ENCODE results near the gene PTPRN2.

Gene PTPRN2

GRCh38 chr7:158020706-158021095 lies 566.9 kb downstream of the PTPRN2 start:
- H3K79me2 ChIP-seq: no peaks in the 10 kb centered on the region
- no peaks in the 10 kb centered on the region for H3K9me3 ChIP-seq (ENCODE audit: control insufficient read depth, low read length)
- H3K27ac ChIP-seq: no peak overlapping the region
- H3K9ac ChIP-seq: no peak overlapping the region
- H3K36me3 ChIP-seq (ENCODE audit: control insufficient read depth, insufficient read depth, low read length): no peaks in the 10 kb centered on the region
- no peak overlapping the region for H2AFZ ChIP-seq
- no peak overlapping the region for H3K4me2 ChIP-seq (ENCODE audit: low read length)
- no peak overlapping the region for H3K4me3 ChIP-seq (ENCODE audit: low read depth, low read length)
- H3K4me1 ChIP-seq: no peaks in the 10 kb centered on the region
- no peak for TF ChIP-seq CTCF (IDR thresholded peaks at IDR 0.05)
- H3K27me3 ChIP-seq (ENCODE audit: control insufficient read depth, insufficient read depth, low read length): no peaks in the 10 kb centered on the region

GRCh38 chr7:158019726-158020705 lies 567.6 kb downstream of the PTPRN2 start:
- Histone ChIP-seq H3K9ac (no peak overlapping the region), H3K4me1 (no peaks in the 10 kb centered on the region), H3K27ac (no peak overlapping the region), H3K79me2 (no peaks in the 10 kb centered on the region), H3K36me3 (ENCODE audit: control insufficient read depth, insufficient read depth, low read length) (no peaks in the 10 kb centered on the region), H3K9me3 (ENCODE audit: control insufficient read depth, low read length) (no peaks in the 10 kb centered on the region), H3K4me2 (ENCODE audit: low read length) (no peak overlapping the region), H3K4me3 (ENCODE audit: low read depth, low read length) (no peak overlapping the region), H3K27me3 (ENCODE audit: control insufficient read depth, insufficient read depth, low read length) (no peaks in the 10 kb centered on the region), H2AFZ (no peak overlapping the region)
- TF ChIP-seq CTCF (IDR thresholded peaks at IDR 0.05): no peak

- no peak overlapping the region for H3K9ac ChIP-seq
- no peak overlapping the region for H3K4me2 ChIP-seq (ENCODE audit: low read length)
- TF ChIP-seq CTCF (IDR thresholded peaks at IDR 0.05): no peak
Measured at GRCh38 chr7:158018971-158019645, 568.5 kb downstream of the PTPRN2 start.

GRCh38 chr7:158018098-158018762 lies 569.4 kb downstream of the PTPRN2 start:
- H2AFZ ChIP-seq: no peak overlapping the region
- H3K9ac ChIP-seq: no peak overlapping the region
- H3K9me3 ChIP-seq (ENCODE audit: control insufficient read depth, low read length): no peaks in the 10 kb centered on the region
- H3K4me3 ChIP-seq (ENCODE audit: low read depth, low read length): no peak overlapping the region
- no peaks in the 10 kb centered on the region for H3K4me1 ChIP-seq
- no peaks in the 10 kb centered on the region for H3K36me3 ChIP-seq (ENCODE audit: control insufficient read depth, insufficient read depth, low read length)
- no peak overlapping the region for H3K27ac ChIP-seq
- no peaks in the 10 kb centered on the region for H3K79me2 ChIP-seq
- TF ChIP-seq CTCF (IDR thresholded peaks at IDR 0.05): no peak
- no peak overlapping the region for H3K4me2 ChIP-seq (ENCODE audit: low read length)
- H3K27me3 ChIP-seq (ENCODE audit: control insufficient read depth, insufficient read depth, low read length): no peaks in the 10 kb centered on the region

More at GRCh38 chr7:158018971-158019645, 568.5 kb downstream of the PTPRN2 start:
- Histone ChIP-seq H3K27ac (no peak overlapping the region), H3K79me2 (no peaks in the 10 kb centered on the region), H3K9me3 (ENCODE audit: control insufficient read depth, low read length) (no peaks in the 10 kb centered on the region), H3K4me3 (ENCODE audit: low read depth, low read length) (no peak overlapping the region), H3K36me3 (ENCODE audit: control insufficient read depth, insufficient read depth, low read length) (no peaks in the 10 kb centered on the region), H3K4me1 (no peaks in the 10 kb centered on the region), H3K27me3 (ENCODE audit: control insufficient read depth, insufficient read depth, low read length) (no peaks in the 10 kb centered on the region), H2AFZ (no peak overlapping the region)

Measured in parathyroid adenoma (tissue), 2 donors.